IPS-18c (cell line): ENCODE measurements around the gene HDAC2.
A peak's percentile ranks its signal among the peaks of the same experiment; 100 is the strongest.

Experiments used
- H3K4me3 ChIP-seq: 2 replicates; pipeline ENCODE4 v1.7.0; 2013; ENCODE audit warnings: low read depth, mild to moderate bottlenecking, low read length, moderate library complexity; ENCODE audit not compliant: insufficient read depth
- H3K9me3 ChIP-seq: one replicate; pipeline ENCODE4 v1.6.1; 2013; ENCODE audit warnings: mild to moderate bottlenecking, low read length, moderate library complexity; ENCODE audit not compliant: control insufficient read depth, insufficient read depth

The HDAC2 gene

GRCh38 chr6:113980937-113981554, 10.1 kb upstream of the HDAC2 start:
- no peak overlapping the region for H3K4me3 ChIP-seq
- H3K9me3 ChIP-seq, result no peaks in the 10 kb centered on the region

GRCh38 chr6:113979937-113980336, 9.0 kb upstream of the HDAC2 start:
- H3K9me3 ChIP-seq, result no peaks in the 10 kb centered on the region
- H3K4me3 ChIP-seq, result no peak overlapping the region

GRCh38 chr6:113978084-113978675, 7.2 kb upstream of the HDAC2 start:
- Histone ChIP-seq H3K9me3 (no peaks in the 10 kb centered on the region), H3K4me3 (no peak overlapping the region)

GRCh38 chr6:113976806-113977205, 5.9 kb upstream of the HDAC2 start:
- H3K4me3 ChIP-seq, result no peak overlapping the region
- no peaks in the 10 kb centered on the region for H3K9me3 ChIP-seq

GRCh38 chr6:113971741-113972140, 793 bp upstream of the HDAC2 start:
- H3K4me3 ChIP-seq, result peak overlapping the region; percentile 72; the same call in 1 of the 2 replicates
- H3K9me3 ChIP-seq, result no peaks in the 10 kb centered on the region

- H3K4me3 ChIP-seq, result peak overlapping the region; percentile 72
- H3K9me3 ChIP-seq, result no peaks in the 10 kb centered on the region
Measured at GRCh38 chr6:113969888-113970804, 802 bp downstream of the HDAC2 start.

GRCh38 chr6:113968472-113968871, 2.5 kb downstream of the HDAC2 start:
- peak overlapping the region; percentile 15; the same call in 1 of the 2 replicates for H3K4me3 ChIP-seq
- no peaks in the 10 kb centered on the region for H3K9me3 ChIP-seq

GRCh38 chr6:113967777-113968176, 3.2 kb downstream of the HDAC2 start:
- H3K4me3 ChIP-seq, result no peak overlapping the region
- no peaks in the 10 kb centered on the region for H3K9me3 ChIP-seq

GRCh38 chr6:113960795-113961194, 10.2 kb downstream of the HDAC2 start:
- Histone ChIP-seq H3K4me3 (no peak overlapping the region), H3K9me3 (no peaks in the 10 kb centered on the region)

GRCh38 chr6:113959235-113959634, 11.7 kb downstream of the HDAC2 start:
- no peaks in the 10 kb centered on the region for H3K9me3 ChIP-seq
- no peak overlapping the region for H3K4me3 ChIP-seq

- Histone ChIP-seq H3K9me3 (no peaks in the 10 kb centered on the region), H3K4me3 (no peak overlapping the region)
Measured at GRCh38 chr6:113954653-113955052, 16.3 kb downstream of the HDAC2 start.

- Histone ChIP-seq H3K4me3 (no peak overlapping the region), H3K9me3 (no peaks in the 10 kb centered on the region)
Measured at GRCh38 chr6:113953346-113953745, 17.6 kb downstream of the HDAC2 start.

GRCh38 chr6:113949499-113949898, 21.4 kb downstream of the HDAC2 start:
- H3K9me3 ChIP-seq, result no peaks in the 10 kb centered on the region

GRCh38 chr6:113944701-113945100, 26.2 kb downstream of the HDAC2 start:
- no peak overlapping the region for H3K4me3 ChIP-seq
- no peaks in the 10 kb centered on the region for H3K9me3 ChIP-seq

More at GRCh38 chr6:113949499-113949898, 21.4 kb downstream of the HDAC2 start:
- no peak overlapping the region for H3K4me3 ChIP-seq

- Histone ChIP-seq H3K4me3 (no peak overlapping the region), H3K9me3 (no peaks in the 10 kb centered on the region)
Measured at GRCh38 chr6:113939825-113940224, 31.1 kb downstream of the HDAC2 start.

GRCh38 chr6:113936093-113936934, 34.6 kb downstream of the HDAC2 start:
- Histone ChIP-seq H3K4me3 (no peak overlapping the region), H3K9me3 (no peaks in the 10 kb centered on the region)

GRCh38 chr6:113934101-113934500, 36.8 kb downstream of the HDAC2 start:
- Histone ChIP-seq H3K4me3 (no peak overlapping the region), H3K9me3 (no peaks in the 10 kb centered on the region)
